Globus pallidus (tissue), 1 donor: ENCODE data around the gene RIC1.
"Not testable (repeated sequence)": the region's sequence is repeated elsewhere in the genome, so short reads cannot be mapped to it uniquely, and the experiment has no call there.

Source experiments
- DNase-seq: peaks from one replicate; pipeline ENCODE4 v3.0.0-alpha.2; 2015; ENCODE audit warnings: low spot score

RIC1 gene

DNA sequence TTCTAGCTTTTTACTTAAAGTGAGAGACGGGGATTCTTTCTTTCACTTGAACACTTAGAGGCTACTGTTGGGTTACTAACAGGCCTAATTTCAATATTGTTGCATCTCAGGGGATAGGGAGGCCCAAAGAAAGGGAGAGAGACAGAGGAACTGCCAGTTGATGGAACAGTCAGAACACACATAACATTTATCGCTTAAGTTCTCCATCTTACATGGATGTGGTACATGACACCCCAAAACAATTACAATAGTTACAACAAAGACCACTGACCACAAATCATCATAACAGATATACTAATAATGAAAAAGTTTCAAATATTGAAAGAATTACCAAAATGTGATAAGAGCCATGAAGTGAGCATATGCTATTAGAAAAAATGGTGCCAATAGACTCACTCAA is 4.3 kb upstream of the RIC1 start:
- no peak for DNase-seq

DNA sequence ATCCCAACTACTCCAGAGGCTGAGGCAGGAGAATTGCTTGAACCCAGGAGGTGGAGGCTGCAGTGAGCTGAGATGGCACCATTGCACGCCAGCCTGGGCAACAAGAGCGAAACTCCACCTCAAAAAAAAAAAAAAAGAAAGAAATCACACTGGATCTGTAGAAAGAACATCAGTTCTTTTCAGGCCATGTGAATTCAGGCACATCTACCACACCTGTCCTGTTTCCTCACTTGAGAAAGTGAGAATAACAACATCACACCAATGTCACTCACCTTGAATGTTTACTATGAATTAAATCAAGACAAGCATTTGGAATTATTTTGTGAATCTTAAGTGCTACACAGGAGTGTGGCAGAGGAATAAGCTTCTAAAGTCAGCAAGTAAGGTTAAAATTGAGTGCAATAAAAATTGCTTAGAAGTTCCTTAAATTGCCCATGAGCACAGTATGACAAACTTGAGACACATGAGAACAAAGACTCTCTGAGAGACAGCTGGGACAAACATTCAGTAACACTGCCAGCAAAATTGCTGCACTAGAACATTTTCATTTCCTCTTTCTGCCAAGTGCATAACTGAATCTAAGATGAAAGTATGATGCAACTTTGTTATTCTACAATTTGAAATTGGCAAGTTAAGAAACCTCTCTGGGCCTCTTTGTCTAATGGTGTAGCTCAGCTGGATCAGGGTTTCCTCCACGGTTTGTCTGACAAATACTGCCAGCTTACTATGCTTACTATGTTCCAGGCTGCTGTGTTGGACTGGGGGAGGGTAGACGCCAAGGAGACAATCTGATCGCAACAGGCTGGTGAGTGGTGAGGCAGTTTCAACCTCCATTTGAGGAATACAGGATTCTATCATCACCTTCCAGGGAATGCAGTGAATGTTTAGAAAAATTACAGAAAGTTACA is 1.9 kb upstream of the RIC1 start:
- peak; percentile 78 for DNase-seq

DNA sequence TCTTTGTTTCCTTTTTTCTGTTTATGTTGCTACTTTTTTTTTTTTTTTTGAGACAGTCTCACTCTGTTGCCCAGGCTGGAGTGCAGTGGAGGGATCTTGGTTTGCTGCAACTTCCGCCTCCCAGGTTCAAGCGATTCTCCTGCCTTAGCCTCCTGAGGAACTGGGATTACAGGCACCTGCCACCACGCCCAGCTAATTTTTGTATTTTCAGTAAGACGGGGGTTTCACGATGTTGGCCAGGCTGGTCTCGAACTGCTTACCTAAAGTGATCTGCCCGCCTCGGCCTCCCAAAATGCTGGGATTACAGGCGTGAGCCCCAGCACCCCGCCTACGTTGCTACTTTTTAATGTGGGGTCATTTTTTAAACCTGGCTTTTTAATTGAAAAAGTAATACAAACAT is 1.2 kb upstream of the RIC1 start:
- DNase-seq = not testable (repeated sequence)

DNA sequence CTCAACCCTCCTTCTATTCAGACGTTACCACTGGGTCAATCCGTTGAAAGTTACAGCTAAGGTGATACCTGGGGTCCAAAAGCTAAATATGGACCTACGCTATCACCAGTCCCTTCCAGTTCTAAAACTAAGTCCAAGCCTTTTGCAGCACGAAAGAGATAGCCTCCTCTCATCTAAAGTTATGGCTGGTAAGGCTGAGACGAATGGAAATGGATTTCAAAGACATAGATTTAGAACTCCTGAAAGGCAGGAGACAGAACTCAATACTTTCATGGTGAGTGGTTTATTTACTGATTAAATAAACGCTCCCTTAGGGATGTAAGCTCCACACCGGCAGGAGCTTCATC is 751 bp upstream of the RIC1 start:
- DNase-seq = no peak

DNA sequence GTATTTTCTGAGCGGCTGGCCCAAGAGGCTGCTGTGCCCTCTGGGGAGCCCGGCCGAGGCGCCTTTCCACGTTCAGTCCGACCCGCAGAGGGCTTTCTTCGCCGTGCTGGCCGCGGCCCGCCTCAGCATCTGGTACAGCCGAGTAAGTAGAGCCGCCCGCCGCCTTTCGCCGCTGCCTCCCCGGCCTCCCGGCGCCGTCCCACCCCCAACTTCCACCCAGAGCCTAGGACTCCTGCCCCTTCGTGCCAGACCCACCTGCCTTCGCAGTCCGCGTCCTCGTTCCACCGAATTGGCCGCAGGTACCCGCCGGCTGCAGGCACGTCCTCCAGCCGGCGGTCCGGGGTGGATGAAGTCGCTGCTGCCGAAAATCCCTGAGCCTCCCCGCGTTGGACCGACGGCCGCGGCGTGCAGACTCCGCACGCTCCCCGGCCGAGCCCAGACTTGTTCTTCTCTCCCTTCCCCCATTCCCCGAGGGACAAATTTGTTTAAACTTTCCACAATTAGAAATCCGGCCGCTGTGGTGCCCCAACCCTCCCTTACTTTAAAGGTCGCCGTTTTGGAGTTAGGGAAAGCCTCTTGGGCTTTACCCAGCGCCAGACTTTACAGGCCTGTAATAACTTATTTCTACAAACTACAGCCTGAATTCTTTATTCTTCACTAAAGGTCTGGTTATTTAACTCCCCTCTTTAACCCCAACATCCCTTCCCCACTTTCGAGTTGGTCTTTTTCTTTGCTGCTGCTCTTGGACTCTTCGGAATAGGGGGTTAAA is 589 bp downstream of the RIC1 start:
- peak; percentile 42 for DNase-seq

DNA sequence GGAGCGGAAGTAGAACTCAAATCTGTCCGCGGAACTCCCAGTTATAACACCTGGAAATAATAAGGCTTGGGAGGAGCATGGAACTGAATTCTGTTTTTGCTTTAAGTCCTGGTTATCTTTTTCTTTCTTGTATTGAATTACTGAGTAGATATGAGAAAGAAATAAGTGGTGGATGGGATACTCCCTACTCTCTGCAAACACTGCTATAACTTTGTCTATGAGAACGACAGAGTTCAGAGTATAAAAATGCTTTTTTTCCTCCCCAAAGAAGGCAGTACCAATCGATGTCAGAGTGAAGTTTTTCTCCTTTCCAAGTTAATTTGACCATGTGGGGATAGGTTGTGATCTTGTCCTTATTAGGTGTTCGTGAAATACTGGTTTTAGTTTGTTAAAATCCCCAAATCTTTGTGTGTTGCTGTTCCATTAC is 1.2 kb downstream of the RIC1 start:
- peak; percentile 24 for DNase-seq

DNA sequence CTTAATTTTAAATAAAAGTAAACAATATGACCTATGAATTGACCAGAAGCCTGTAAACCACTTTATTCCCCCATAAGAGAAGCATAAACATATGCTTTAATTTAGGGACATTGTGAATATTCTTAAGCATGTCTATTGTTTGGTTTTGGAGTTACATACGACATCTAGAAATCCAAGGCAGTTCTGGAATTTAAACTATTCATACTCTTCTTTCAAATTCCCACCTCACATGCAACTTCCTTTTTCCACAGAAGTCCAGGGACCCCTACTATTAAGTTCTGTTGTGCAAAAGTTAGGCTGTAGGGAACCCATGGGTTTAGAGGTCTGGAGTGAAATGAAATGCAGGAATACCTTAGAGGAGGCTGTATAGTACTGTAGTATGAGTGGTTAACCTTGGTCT is 2.1 kb downstream of the RIC1 start:
- DNase-seq = no peak

DNA sequence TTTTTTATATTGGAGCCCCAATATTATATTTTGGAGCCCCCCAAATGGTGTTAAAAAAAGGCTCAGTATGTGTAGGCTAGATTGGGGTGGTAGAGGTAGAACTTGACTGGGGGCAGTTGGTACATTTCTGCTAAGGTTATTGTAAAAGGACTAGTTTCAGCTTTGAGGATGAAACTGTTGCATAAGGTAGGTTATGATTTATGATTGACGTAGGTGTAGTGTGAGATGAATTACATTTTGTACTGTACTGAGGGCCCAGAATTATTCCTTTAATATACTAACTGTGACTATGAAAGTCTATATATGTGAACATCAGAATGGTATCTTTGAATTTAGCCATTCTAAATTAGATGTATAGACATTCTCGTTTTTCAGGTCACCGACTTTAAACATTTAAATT is 3.6 kb downstream of the RIC1 start:
- DNase-seq = no peak

DNA sequence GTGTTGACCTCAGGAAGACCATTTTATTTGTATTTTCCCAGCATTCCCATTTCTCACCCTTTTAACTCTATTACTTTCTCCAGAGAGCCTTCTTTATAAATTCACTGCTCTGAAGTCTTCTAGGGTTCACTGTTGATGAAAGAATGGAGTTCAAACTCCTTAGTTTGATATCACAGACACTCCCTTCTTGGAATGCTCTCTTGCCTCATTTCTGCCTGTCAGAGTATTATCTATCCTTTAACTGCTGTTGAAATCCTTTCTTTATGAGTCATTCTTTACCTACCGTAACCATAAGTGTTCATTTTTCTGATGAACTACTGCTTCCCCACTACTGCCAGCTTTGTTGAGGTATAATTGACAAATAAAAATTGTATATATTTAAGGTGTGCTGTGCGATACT is 4.3 kb downstream of the RIC1 start:
- DNase-seq = no peak

DNA sequence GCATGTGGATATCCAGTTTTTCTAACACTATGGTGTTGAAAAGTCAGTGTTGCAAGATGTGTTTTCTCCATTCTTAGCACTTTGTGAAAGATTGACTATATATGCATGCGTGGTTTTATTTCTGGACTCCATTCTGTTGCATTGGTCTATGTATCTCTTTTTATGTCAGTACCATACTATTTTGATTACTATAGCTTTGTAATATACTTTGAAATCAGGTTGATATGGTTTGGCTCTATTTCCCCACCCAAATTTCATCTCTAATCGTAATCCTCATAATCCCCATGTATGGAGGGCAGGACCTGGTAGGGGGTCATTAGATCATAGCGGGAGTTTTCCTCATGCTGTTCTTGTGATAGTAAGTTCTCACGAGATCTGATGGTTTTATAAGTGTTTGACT is 6.5 kb downstream of the RIC1 start:
- no peak for DNase-seq

DNA sequence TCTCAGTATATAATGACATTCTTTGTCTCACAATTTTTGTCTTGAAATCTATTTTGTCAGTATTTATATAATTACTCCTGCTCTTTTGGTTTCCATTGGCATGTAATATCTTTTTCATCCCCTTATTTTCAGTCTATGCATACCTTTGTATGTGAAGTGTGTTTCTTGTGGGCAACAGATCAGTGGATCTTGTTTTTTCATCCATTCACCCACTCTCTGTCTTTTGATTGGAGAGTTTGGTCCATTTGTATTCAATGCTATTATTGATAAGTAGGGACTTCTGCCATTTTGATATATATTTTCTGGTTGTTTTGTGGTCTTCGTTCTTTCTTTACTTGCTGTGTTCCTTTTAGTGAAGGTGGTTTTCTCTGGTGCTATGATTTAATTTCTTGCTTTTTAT is 10.9 kb downstream of the RIC1 start:
- DNase-seq = no peak

DNA sequence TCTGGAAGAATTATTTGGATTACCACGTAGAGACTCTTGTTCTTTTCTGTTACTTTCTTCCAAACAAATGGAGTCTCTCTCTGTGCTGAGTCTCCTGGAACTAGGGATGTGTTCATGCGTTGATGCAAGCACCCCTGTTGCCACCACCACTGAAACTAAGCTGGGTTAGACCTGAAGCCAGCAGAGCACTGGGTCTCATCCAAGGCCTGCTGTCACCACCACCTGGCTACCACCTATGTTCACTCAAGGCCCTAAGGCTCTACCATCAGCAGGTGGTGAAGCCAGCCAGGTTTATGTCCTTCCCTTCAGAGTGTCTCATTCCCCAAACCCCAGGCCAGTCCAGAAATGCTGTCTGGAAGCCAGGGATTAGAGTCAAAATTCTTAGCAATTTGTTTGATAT is 13.3 kb downstream of the RIC1 start:
- no peak for DNase-seq

DNA sequence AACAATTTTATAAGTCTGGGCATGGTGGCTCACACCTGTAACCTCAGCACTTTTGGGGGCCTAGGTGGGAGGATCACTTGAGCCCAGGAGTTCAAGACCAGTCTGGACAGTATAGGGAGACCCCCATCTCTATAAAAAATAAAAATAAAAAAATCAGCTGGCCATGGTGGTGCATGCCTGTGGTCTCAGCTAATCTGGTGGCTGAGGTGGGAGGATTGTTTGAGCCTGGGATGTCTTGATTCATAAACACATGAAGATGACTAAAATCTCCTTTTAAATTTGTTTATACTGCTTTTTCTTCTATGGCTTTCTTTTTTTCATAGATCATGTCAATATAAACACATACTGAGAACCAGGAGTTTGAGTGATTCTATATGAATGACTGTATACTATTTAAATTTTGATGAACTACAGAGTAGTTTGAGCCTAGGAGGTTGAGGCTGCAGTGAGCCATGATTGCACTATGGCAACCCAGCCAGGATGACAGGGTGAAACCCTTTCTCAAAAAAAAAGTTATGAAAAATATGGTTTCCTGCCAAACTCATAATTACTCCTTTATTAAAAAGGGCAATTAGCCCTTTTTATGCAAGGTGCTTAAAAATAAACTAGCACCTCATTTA is 14.2 kb downstream of the RIC1 start:
- DNase-seq = no peak

DNA sequence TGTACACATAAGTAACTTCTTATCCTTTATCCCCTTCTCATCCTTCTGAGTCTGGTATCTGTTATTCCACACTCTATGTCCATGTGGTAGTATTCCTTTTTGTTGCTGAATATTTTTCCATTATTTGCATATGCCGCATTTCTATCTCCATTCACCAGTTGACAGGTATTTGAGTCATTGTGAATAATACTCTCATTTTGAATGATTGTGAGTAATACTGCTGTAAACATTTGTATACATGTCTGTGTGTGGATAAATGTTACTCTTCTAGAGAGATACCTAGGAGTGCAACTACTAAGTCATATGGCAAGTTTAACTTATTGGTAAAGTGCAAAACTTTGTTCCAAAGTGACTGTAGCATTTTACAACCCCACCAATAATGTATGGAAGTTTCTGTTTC is 15.6 kb downstream of the RIC1 start:
- DNase-seq = no peak

DNA sequence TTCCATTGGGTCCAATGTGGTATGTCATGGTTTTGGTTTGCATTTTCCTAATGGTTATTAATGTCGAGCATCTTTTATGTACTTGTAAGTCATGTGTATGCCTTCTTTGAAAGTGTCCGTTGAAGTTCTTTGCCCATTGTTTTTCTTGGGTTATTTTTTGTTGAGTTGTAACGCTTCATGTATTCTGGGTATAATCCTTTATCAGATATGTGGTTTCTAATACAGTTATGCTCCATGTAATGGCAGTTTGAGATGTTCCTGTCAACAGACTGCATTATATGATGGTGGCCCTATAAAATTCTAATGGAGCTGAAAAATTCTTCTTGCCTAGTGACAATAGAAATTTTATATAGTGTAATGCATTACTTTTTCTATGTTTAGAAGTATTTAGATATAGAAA is 17.2 kb downstream of the RIC1 start:
- no peak for DNase-seq

DNA sequence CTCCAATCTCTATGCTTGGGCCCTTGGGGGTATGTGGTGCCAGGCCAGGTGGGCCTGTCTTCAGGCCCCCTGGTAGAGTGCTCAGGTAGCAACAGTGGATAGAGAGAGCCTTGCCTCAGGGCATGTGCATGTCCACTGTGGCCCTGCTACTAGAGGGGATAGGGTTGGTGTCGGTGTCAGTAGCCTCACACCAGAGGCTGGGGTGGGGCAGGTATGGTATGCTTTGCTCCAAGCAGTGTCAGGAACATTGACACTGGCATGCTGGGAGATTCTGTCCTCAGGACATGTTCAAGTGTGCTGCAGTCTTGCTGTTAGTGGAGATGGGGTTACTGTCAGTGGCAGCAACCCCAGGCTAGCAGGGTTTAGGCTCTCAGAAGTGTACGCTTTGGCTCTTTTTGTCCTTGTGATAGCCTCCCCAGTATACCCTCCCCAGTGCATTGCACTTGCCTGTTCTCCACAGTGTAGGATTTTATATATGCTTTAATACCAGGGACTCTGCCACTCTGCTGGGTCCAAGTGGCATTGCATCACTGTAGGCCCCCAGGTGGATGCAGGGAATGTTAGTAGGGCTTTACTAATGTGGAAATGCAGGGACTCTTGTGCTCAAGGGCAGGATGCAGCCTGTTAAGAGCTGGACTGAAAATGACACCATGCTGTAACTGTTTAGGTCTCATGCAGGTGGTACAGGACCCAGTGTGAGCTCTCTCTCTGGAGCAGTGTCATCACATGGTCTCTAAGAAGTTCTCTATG is 21.6 kb downstream of the RIC1 start:
- no peak for DNase-seq

DNA sequence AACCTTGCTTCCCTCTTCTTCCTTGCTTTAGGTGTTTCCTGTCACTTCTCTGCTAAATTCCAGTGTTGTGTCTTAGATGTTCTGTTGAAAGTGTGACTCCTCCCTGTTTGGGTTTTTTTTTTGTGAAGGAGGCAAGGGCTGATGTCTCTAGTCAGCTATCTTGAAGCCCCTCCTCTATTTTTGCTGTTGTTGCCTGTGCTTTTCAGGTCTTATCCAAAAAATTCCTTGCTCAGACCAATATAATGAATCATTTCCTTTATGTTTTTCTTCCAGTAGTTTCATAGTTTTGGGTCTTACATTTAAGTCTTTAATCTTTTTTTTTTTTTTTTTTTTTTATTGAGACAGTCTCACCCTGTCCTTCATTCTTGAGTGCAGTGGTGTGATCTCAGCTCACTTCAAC is 22.3 kb downstream of the RIC1 start:
- no peak for DNase-seq

DNA sequence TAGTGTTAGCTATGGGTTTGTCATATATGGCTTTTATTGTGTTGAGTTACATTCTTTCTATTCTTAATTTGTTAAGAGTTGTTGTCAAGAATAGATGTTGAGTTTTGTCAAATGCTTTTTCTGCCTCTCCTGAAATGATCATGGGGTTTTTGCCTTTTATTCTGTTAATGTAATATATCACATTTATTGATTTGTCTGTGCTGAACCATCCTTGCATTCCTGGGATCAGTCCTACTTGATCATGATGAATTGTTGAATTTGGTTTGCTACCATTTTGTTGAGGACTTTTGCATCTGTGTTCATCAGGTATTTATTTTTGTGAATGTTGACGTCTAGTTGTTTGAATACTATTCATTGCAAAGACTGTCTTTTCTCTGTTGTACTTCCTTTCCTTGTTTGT is 23.9 kb downstream of the RIC1 start:
- no peak for DNase-seq

DNA sequence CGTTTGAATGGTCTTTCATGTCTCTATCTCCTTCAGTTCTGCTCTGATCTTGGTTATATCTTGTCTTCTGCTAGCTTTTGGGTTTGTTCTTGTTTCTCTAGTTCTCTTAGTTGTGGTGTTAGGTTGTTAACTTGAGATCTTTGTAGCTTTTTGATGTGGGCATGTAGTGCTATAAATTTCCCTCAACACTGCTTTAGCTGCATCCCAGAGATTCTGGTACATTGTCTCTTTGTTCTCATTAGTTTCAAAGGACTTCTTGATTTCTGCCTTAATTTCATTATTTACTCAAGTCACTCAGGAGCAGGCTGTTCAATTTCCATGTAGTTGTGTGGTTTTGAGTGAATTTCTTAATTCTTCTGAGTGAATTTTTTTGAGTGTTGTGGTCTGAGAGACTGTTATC is 33.9 kb downstream of the RIC1 start:
- DNase-seq = not testable (repeated sequence)

DNA sequence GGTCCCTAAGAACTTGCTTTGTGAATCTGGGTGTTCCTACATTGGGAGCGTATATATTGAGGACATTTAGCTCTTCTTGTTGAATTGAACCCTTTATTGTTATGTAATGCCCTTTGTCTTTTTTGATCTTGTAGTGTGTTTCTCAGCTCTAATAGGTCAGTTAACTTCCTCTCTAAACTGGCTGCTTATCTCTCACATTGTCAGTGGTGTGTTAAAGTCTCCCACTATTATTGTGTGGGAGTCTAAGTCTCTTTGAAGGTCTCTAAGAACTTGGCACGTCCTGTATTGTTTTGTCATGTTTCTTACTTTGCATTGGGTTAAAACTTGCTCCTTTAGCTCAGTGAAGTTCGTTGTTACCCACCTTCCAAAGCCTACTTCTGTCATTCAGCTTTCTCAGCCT is 36.2 kb downstream of the RIC1 start:
- no peak for DNase-seq

DNA sequence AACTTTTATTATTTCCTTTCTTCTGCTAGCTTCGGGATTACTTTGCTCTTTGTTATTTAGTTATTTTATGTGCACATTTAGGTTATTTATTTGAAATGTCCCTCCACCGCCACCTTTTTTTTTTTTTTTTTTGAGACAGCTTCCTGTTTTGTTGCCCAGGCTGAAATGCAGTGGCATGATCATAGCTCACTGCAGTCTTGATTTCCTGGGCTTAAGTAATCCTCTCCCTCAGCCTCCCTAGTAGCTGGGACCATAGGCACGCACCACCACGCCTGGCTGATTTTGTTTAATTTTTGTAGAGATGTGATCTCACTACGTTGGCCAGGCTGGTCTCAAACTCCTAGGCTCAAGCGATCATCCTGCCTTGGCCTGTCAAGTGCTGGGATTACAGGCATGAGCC is 38.5 kb downstream of the RIC1 start:
- DNase-seq = no peak

DNA sequence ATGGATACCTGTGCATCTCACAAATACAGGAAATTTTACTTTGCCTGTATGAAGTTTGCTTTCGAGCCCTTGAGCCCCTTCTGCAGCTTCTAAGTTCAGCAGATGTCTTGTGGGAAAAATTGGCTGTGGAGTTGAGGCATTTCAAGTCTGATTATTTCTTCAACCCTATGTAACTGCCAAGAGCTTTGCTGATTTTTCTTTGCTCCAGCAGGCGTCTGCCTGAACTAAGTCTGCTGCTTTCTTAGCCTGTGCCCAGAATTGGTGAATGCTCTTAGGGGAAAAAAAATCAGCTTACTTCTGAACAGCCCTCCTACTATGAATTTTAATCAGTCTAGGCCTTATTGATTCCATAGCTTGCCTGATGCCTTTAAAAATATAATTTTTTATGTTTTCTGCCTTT is 41.2 kb downstream of the RIC1 start:
- peak; percentile 52 for DNase-seq
